OCI-LY7 (cell line): Measurements from ENCODE around the gene FIGN. TPM values are rescaled to one million over a fixed set of nuclear protein-coding genes. Genes with fewer than 3 reads are reported as not detected.

Source experiments
- BruUV-seq: library from RNA; stranded (reverse); fragments of 400-500 nt; replicated peaks from 2 replicates; lab custom pipeline; 2021; lab: Mats Ljungman, UMichigan
- CTCF ChIA-PET: fragments of 300-600 bp; sonication (Branson Sonifier 250); formaldehyde crosslinking; loops from one replicate; lab custom pipeline; 2022; ENCODE audit warnings: antibody characterized with exemption; ENCODE audit not compliant: unreplicated experiment; lab: Charles Lee
- POLR2A ChIA-PET: fragments of 300-600 bp; sonication (Branson Sonifier 250); formaldehyde crosslinking; loops from one replicate; lab custom pipeline; 2022; ENCODE audit warnings: antibody characterized with exemption; lab: Charles Lee
- DNase-seq: peaks from one replicate; pipeline ENCODE4 v3.0.0-alpha.2; 2015; ENCODE audit warnings: low spot score
- H2AFZ ChIP-seq: fragments of 200-600 bp; sonication (generic), shearing (Covaris generic); 2 replicates; pipeline ENCODE4 v1.6.1; 2014; ENCODE audit warnings: mild to moderate bottlenecking, antibody characterized with exemption, low read length, moderate library complexity
- H3K27ac ChIP-seq: fragments of 200-600 bp; sonication (generic); 2 replicates; pipeline ENCODE4 v1.5.1; 2014; ENCODE audit warnings: mixed run types, low read depth, mild to moderate bottlenecking, moderate library complexity, low read length, inconsistent platforms; ENCODE audit not compliant: poor library complexity, severe bottlenecking
- H3K36me3 ChIP-seq: fragments of 200-600 bp; sonication (generic); 2 replicates; pipeline ENCODE4 v1.6.1; 2014; ENCODE audit warnings: mild to moderate bottlenecking, antibody characterized with exemption, low read length, moderate library complexity, mixed read lengths; ENCODE audit not compliant: insufficient read depth
- H3K4me1 ChIP-seq: fragments of 200-600 bp; sonication (generic); 2 replicates; pipeline ENCODE4 v1.5.1; 2014; ENCODE audit warnings: mild to moderate bottlenecking, low read length; ENCODE audit not compliant: insufficient read depth, poor library complexity, severe bottlenecking
- H3K4me2 ChIP-seq: fragments of 200-600 bp; sonication (generic); 2 replicates; pipeline ENCODE4 v1.6.1; 2014; ENCODE audit warnings: mild to moderate bottlenecking, low read length
- H3K4me3 ChIP-seq: fragments of 200-600 bp; sonication (generic); 2 replicates; pipeline ENCODE4 v1.5.1; 2014; ENCODE audit warnings: mild to moderate bottlenecking, low read depth, low read length; ENCODE audit not compliant: poor library complexity, severe bottlenecking
- H3K79me2 ChIP-seq: fragments of 200-600 bp; sonication (generic); 2 replicates; pipeline ENCODE4 v1.6.1; 2016; ENCODE audit warnings: low read depth, mild to moderate bottlenecking, low read length, moderate library complexity, mixed read lengths; ENCODE audit not compliant: insufficient read depth
- H3K9me2 ChIP-seq: fragments of 200-600 bp; sonication (generic); 2 replicates; pipeline ENCODE4 v1.6.1; 2016; ENCODE audit warnings: mild to moderate bottlenecking, low read length, mixed read lengths; ENCODE audit not compliant: insufficient read depth
- H3K9me3 ChIP-seq: fragments of 200-600 bp; sonication (generic); 2 replicates; pipeline ENCODE4 v1.6.1; 2014; ENCODE audit warnings: mild to moderate bottlenecking, mixed run types, low read length, mixed read lengths
- H4K20me1 ChIP-seq: fragments of 200-600 bp; sonication (generic); 2 replicates; pipeline ENCODE4 v1.6.1; 2014; ENCODE audit warnings: mild to moderate bottlenecking, antibody characterized with exemption, low read length, moderate library complexity, mixed read lengths; ENCODE audit not compliant: insufficient read depth
- CTCF ChIP-seq: fragments of 200-600 bp; sonication (generic); conservative IDR thresholded peaks from 2 replicates; pipeline ENCODE4 v1.5.1; 2014; ENCODE audit warnings: mild to moderate bottlenecking, antibody characterized with exemption, low read length, moderate library complexity, mixed read lengths
- EZH2phosphoT487 ChIP-seq: fragments of 200-600 bp; sonication (generic); IDR thresholded peaks from 2 replicates; pipeline ENCODE4 v1.6.1; 2018; ENCODE audit warnings: low read depth, borderline replicate concordance, mild to moderate bottlenecking, mixed run types, antibody characterized with exemption, low read length, moderate library complexity, mixed read lengths
- intact Hi-C: fragments of 100-400 bp; cut with micrococcal nuclease; formaldehyde crosslinking; loops from one replicate; pipeline ENCODE4 v1.10.0; 2022; ENCODE audit not compliant: unreplicated experiment
- total RNA-seq, 2 experiments: library from RNA; depleted of rRNA in 1 of 2; stranded (reverse); fragments of >200 nt in 1 of 2; shearing (Covaris generic) in 1 of 2; gene quantifications; 2 replicates each; pipeline ENCODE4 v1.2.3, GENCODE V29; 2014 to 2022

FIGN gene
- total RNA-seq, 2 experiments from 2014 or later = not detected

- Histone ChIP-seq H2AFZ (no peak overlapping the region), H3K4me3 (no peak overlapping the region), H3K27ac (no peak overlapping the region), H4K20me1 (no peaks in the 10 kb centered on the region), H3K9me3 (no peaks in the 10 kb centered on the region), H3K9me2 (no peaks in the 10 kb centered on the region), H3K4me1 (no peaks in the 10 kb centered on the region), H3K36me3 (no peaks in the 10 kb centered on the region), H3K4me2 (no peak overlapping the region), H3K79me2 (no peaks in the 10 kb centered on the region)
- TF ChIP-seq EZH2phosphoT487 (no peak), CTCF (no peak)
- no TSS peak for BruUV-seq
- ChIA-PET CTCF (no interaction called here), POLR2A (interaction anchor here (0.6 to 0.9 kb wide), 2 partner anchors 11 to 285 kb away, joined by 3 read pairs; no protein-coding TSS in a partner anchor)
- no peak for DNase-seq
- intact Hi-C loops = no loop called here
Measured at GRCh38 chr2:163774862-163775261, 39.1 kb upstream of the FIGN start.

- Histone ChIP-seq H3K4me1 (no peaks in the 10 kb centered on the region), H3K79me2 (no peaks in the 10 kb centered on the region), H3K9me3 (no peaks in the 10 kb centered on the region), H3K36me3 (no peaks in the 10 kb centered on the region), H3K4me2 (no peak overlapping the region), H3K27ac (no peak overlapping the region), H4K20me1 (no peaks in the 10 kb centered on the region), H3K4me3 (no peak overlapping the region), H3K9me2 (no peaks in the 10 kb centered on the region), H2AFZ (no peak overlapping the region)
- BruUV-seq = no TSS peak
- intact Hi-C loops = no loop called here
- ChIA-PET CTCF (no interaction called here), POLR2A (no interaction called here)
- no peak for TF ChIP-seq EZH2phosphoT487
- TF ChIP-seq CTCF = no peak
- no peak for DNase-seq
Measured at GRCh38 chr2:163773276-163773675, 37.5 kb upstream of the FIGN start.

DNA sequence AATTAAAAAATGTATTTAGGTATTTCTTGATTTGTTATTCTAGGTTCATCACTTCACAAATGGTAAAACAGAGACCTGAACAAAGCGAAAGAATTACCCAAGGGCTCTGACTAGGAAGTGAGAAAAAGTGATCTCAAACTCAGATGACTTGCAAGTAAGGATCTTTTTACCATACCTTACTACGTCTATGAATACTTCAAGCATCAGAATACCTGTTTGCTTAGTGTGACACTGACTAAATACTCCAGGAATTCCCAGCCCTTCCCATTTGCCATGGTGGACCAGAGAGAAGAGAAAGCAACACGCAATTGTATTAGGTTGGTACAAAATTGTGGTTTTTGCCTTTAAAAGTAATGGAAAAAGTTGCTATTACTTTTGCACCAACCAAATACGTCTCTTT is 35.8 kb upstream of the FIGN start:
- Histone ChIP-seq H3K4me3 (no peak overlapping the region), H2AFZ (no peak overlapping the region), H3K79me2 (no peaks in the 10 kb centered on the region), H3K9me3 (no peaks in the 10 kb centered on the region), H3K4me1 (no peaks in the 10 kb centered on the region), H3K4me2 (no peak overlapping the region), H3K36me3 (no peaks in the 10 kb centered on the region), H3K9me2 (no peaks in the 10 kb centered on the region), H4K20me1 (no peaks in the 10 kb centered on the region), H3K27ac (no peak overlapping the region)
- no peak for DNase-seq
- ChIA-PET POLR2A (no interaction called here), CTCF (no interaction called here)
- no TSS peak for BruUV-seq
- TF ChIP-seq CTCF = no peak
- TF ChIP-seq EZH2phosphoT487 = no peak
- intact Hi-C loops = no loop called here
